Caco-2 (cell line): Measurements from ENCODE around the gene ADAMTS2. TPM values are rescaled to one million over a fixed set of nuclear protein-coding genes. Genes with fewer than 3 reads are reported as not detected.

Experiments
- BruUV-seq: library from RNA; stranded (reverse); fragments of 400-500 nt; replicated peaks from 2 replicates; lab custom pipeline; 2021; lab: Mats Ljungman, UMichigan
- CTCF ChIA-PET: fragments of 300-600 bp; sonication (Branson Sonifier 250); formaldehyde crosslinking; loops from one replicate; lab custom pipeline; 2022; ENCODE audit warnings: antibody characterized with exemption; lab: Charles Lee
- POLR2A ChIA-PET: fragments of 300-600 bp; sonication (Branson Sonifier 250); formaldehyde crosslinking; loops from one replicate; lab custom pipeline; 2022; ENCODE audit warnings: antibody characterized with exemption; lab: Charles Lee
- DNase-seq, 2 experiments: peaks; one replicate each; pipeline versions ENCODE4 v3.0.0 to v3.0.0-alpha.2; 2020 to 2022
- H3K27me3 ChIP-seq: replicated peaks from 2 replicates; pipeline ENCODE4 v1.6.0; 2011; ENCODE audit warnings: low read length; ENCODE audit not compliant: control insufficient read depth, insufficient read depth
- H3K36me3 ChIP-seq: 2 replicates; pipeline ENCODE4 v1.5.1; 2011; ENCODE audit warnings: low read length; ENCODE audit not compliant: control insufficient read depth, insufficient read depth
- H3K4me1 ChIP-seq: fragments of 250-450 bp; sonication (Bioruptor Pico); 2 replicates; pipeline ENCODE4 v1.5.1; 2020; ENCODE audit warnings: mild to moderate bottlenecking
- H3K4me3 ChIP-seq: 2 replicates; pipeline ENCODE4 v1.5.1; 2011; ENCODE audit warnings: low read depth, mild to moderate bottlenecking, control low read depth, low read length
- H3K9me3 ChIP-seq: fragments of 250-450 bp; sonication (Bioruptor Pico); 2 replicates; pipeline ENCODE4 v1.5.1; 2020; ENCODE audit warnings: mild to moderate bottlenecking, moderate library complexity
- H3K27ac Mint-ChIP-seq: one replicate; pipeline ENCODE4 v1.8.0; 2022; ENCODE audit warnings: mixed read lengths; ENCODE audit not compliant: unreplicated experiment
- H3K27me3 Mint-ChIP-seq: one replicate; pipeline ENCODE4 v1.8.0; 2022; ENCODE audit warnings: mixed read lengths; ENCODE audit not compliant: insufficient read depth, unreplicated experiment
- H3K36me3 Mint-ChIP-seq: one replicate; pipeline ENCODE4 v1.8.0; 2022; ENCODE audit warnings: mild to moderate bottlenecking, mixed read lengths; ENCODE audit not compliant: insufficient read depth, unreplicated experiment
- H3K4me1 Mint-ChIP-seq: one replicate; pipeline ENCODE4 v1.8.0; 2022; ENCODE audit warnings: low read depth, mixed read lengths; ENCODE audit not compliant: unreplicated experiment
- H3K4me3 Mint-ChIP-seq: one replicate; pipeline ENCODE4 v1.8.0; 2022; ENCODE audit warnings: mild to moderate bottlenecking, moderate library complexity, mixed read lengths; ENCODE audit not compliant: unreplicated experiment
- H3K9me3 Mint-ChIP-seq: one replicate; pipeline ENCODE4 v1.8.0; 2022; ENCODE audit warnings: mixed read lengths; ENCODE audit not compliant: unreplicated experiment
- CTCF ChIP-seq, 2 experiments: fragments of 200-600 bp in 1 of 2; IDR thresholded peaks; 1 replicate in 1 of 2; 2 replicates in 1 of 2; pipeline versions ENCODE4 v1.5.1 to v1.8.0; 2011 to 2022; ENCODE audit warnings: antibody characterized with exemption in 1 of 2, control low read depth in 1 of 2, inconsistent platforms in 1 of 2, low read depth in 1 of 2, low read length in 1 of 2, mild to moderate bottlenecking in 1 of 2, moderate library complexity in 1 of 2; ENCODE audit not compliant: insufficient read depth in 1 of 2, severe bottlenecking in 1 of 2, unreplicated experiment in 1 of 2
- intact Hi-C: fragments of 100-400 bp; cut with micrococcal nuclease; formaldehyde crosslinking; loops from one replicate; pipeline ENCODE4 v1.10.0; 2022; ENCODE audit not compliant: unreplicated experiment
- total RNA-seq: library from RNA; stranded (reverse); gene quantifications from 2 replicates; pipeline ENCODE4 v1.2.3, GENCODE V29; 2022

Gene ADAMTS2
- total RNA-seq, 1 experiment from 2014 or later = 0.05 TPM

GRCh38 chr5:179185941-179186411, 159.3 kb downstream of the ADAMTS2 start:
- intact Hi-C loops = no loop called here
- no TSS peak for BruUV-seq
- H3K4me1 Mint-ChIP-seq = no peaks in the 10 kb centered on the region

GRCh38 chr5:179185256-179185940, 159.9 kb downstream of the ADAMTS2 start:
- DNase-seq = no peak
- H3K4me1 Mint-ChIP-seq = no peaks in the 10 kb centered on the region
- H3K4me3 ChIP-seq = no peak overlapping the region
- intact Hi-C loops = no loop called here
- ChIA-PET POLR2A (no interaction called here), CTCF (no interaction called here)
- H3K4me1 ChIP-seq = no peaks in the 10 kb centered on the region
- no peaks in the 10 kb centered on the region for H3K36me3 Mint-ChIP-seq
- no peaks in the 10 kb centered on the region for H3K9me3 Mint-ChIP-seq
- H3K4me3 Mint-ChIP-seq = no peak overlapping the region
- H3K27ac Mint-ChIP-seq = no peak overlapping the region
- no peaks in the 10 kb centered on the region for H3K27me3 Mint-ChIP-seq
- no peaks in the 10 kb centered on the region for H3K27me3 ChIP-seq
- BruUV-seq = no TSS peak
- no peaks in the 10 kb centered on the region for H3K9me3 ChIP-seq
- TF ChIP-seq CTCF (IDR thresholded peaks at IDR 0.05; ENCODE audit: insufficient read depth in 1 of 2, low read depth in 1 of 2, low read length in 1 of 2, severe bottlenecking in 1 of 2, unreplicated experiment in 1 of 2) = no peak
- no peaks in the 10 kb centered on the region for H3K36me3 ChIP-seq

More at GRCh38 chr5:179185941-179186411, 159.3 kb downstream of the ADAMTS2 start:
- ChIA-PET POLR2A (no interaction called here), CTCF (no interaction called here)
- H3K4me1 ChIP-seq = no peaks in the 10 kb centered on the region
- no peak overlapping the region for H3K4me3 ChIP-seq
- no peak for DNase-seq
- no peaks in the 10 kb centered on the region for H3K36me3 Mint-ChIP-seq
- H3K9me3 ChIP-seq = no peaks in the 10 kb centered on the region
- H3K4me3 Mint-ChIP-seq = no peak overlapping the region
- H3K27me3 ChIP-seq = no peaks in the 10 kb centered on the region
- no peaks in the 10 kb centered on the region for H3K27me3 Mint-ChIP-seq
- H3K27ac Mint-ChIP-seq = no peak overlapping the region
- H3K9me3 Mint-ChIP-seq = no peaks in the 10 kb centered on the region
- TF ChIP-seq CTCF (IDR thresholded peaks at IDR 0.05; ENCODE audit: insufficient read depth in 1 of 2, low read depth in 1 of 2, low read length in 1 of 2, severe bottlenecking in 1 of 2, unreplicated experiment in 1 of 2) = no peak
- H3K36me3 ChIP-seq = no peaks in the 10 kb centered on the region

GRCh38 chr5:179184521-179185050, 160.7 kb downstream of the ADAMTS2 start:
- Mint-ChIP-seq H3K27me3 (no peaks in the 10 kb centered on the region), H3K36me3 (no peaks in the 10 kb centered on the region), H3K4me1 (no peaks in the 10 kb centered on the region), H3K27ac (no peak overlapping the region), H3K9me3 (no peaks in the 10 kb centered on the region), H3K4me3 (no peak overlapping the region)
- intact Hi-C loops = no loop called here
- CTCF ChIA-PET = no interaction called here
- DNase-seq = no peak
- no peaks in the 10 kb centered on the region for H3K4me1 ChIP-seq
- no peak for TF ChIP-seq CTCF (IDR thresholded peaks at IDR 0.05; ENCODE audit: insufficient read depth in 1 of 2, low read depth in 1 of 2, low read length in 1 of 2, severe bottlenecking in 1 of 2, unreplicated experiment in 1 of 2)
- no TSS peak for BruUV-seq
- H3K9me3 ChIP-seq = no peaks in the 10 kb centered on the region
- no peaks in the 10 kb centered on the region for H3K36me3 ChIP-seq
- H3K27me3 ChIP-seq = no peaks in the 10 kb centered on the region
- POLR2A ChIA-PET = no interaction called here
- H3K4me3 ChIP-seq = no peak overlapping the region
